HG02678 (cell line): ENCODE measurements around the gene DIRAS1.

ENCODE experiments used
- ATAC-seq: cut with Tn5 transposase; IDR thresholded peaks from one replicate; pipeline ENCODE4 v1.9.1; 2021; ENCODE audit warnings: mild to moderate bottlenecking, moderate library complexity; ENCODE audit not compliant: unreplicated experiment

Gene DIRAS1

GRCh38 chr19:2728783-2729387 is 7.7 kb upstream of the DIRAS1 start:
- no peak for ATAC-seq

- no peak for ATAC-seq
Measured at GRCh38 chr19:2727640-2727944, 6.4 kb upstream of the DIRAS1 start.

GRCh38 chr19:2726904-2727639 is 5.9 kb upstream of the DIRAS1 start:
- no peak for ATAC-seq

- no peak for ATAC-seq
Measured at GRCh38 chr19:2726160-2726855, 5.1 kb upstream of the DIRAS1 start.

- ATAC-seq: no peak
Measured at GRCh38 chr19:2724148-2724557, 3.0 kb upstream of the DIRAS1 start.

- ATAC-seq: no peak
Measured at GRCh38 chr19:2723747-2724146, 2.6 kb upstream of the DIRAS1 start.

- no peak for ATAC-seq
Measured at GRCh38 chr19:2723345-2723715, 2.2 kb upstream of the DIRAS1 start.

- ATAC-seq: no peak
Measured at GRCh38 chr19:2722541-2723344, 1.6 kb upstream of the DIRAS1 start.

GRCh38 chr19:2721570-2722540 is 683 bp upstream of the DIRAS1 start:
- ATAC-seq: no peak

GRCh38 chr19:2719920-2720776 is 1.0 kb downstream of the DIRAS1 start:
- no peak for ATAC-seq

GRCh38 chr19:2719232-2719735 is 1.9 kb downstream of the DIRAS1 start:
- no peak for ATAC-seq

GRCh38 chr19:2717638-2718541 is 3.3 kb downstream of the DIRAS1 start:
- no peak for ATAC-seq

GRCh38 chr19:2716722-2717637 is 4.2 kb downstream of the DIRAS1 start:
- ATAC-seq: no peak

GRCh38 chr19:2716275-2716650 is 4.9 kb downstream of the DIRAS1 start:
- ATAC-seq: no peak

GRCh38 chr19:2715470-2716274 is 5.5 kb downstream of the DIRAS1 start:
- ATAC-seq: no peak

GRCh38 chr19:2714531-2715269 is 6.5 kb downstream of the DIRAS1 start:
- no peak for ATAC-seq
